Activated T-cell treated with anti-CD3 and anti-CD28 coated beads, Interleukin-2, amount 50 U/mL, for 72 hours (primary cell): ENCODE results near the gene PTBP3. TPM values are rescaled to one million over a fixed set of nuclear protein-coding genes. Genes with fewer than 3 reads are reported as not detected.
A peak's percentile ranks its signal among the peaks of the same experiment; 100 is the strongest.
"Not testable (repeated sequence)": the region's sequence is repeated elsewhere in the genome, so short reads cannot be mapped to it uniquely, and the experiment has no call there.

ENCODE experiments used
- ATAC-seq, 2 donors: fragments of 150-1000 bp; cut with Tn5 transposase; replicated peaks in 1 of 2; 2 replicates each; pipeline ENCODE4 v1.10.0; 2021; ENCODE audit warnings: moderate library complexity in 2 of 2, mild to moderate bottlenecking in 1 of 2
- DNase-seq, 2 donors: peaks; one replicate each; pipeline ENCODE4 v3.0.0; 2021 to 2022; ENCODE audit warnings: mixed read lengths in 1 of 2
- H3K27ac Mint-ChIP-seq: one replicate; pipeline ENCODE4 v1.8.0; 2022; ENCODE audit warnings: mild to moderate bottlenecking, moderate library complexity, mixed read lengths
- H3K27me3 Mint-ChIP-seq: one replicate; pipeline ENCODE4 v1.8.0; 2022; ENCODE audit warnings: low read depth, mixed read lengths
- H3K36me3 Mint-ChIP-seq, 2 donors: one replicate each; pipeline ENCODE4 v1.8.0; 2022; ENCODE audit warnings: mixed read lengths in 2 of 2, mild to moderate bottlenecking in 1 of 2; ENCODE audit not compliant: insufficient read depth in 2 of 2
- H3K4me1 Mint-ChIP-seq: one replicate; pipeline ENCODE4 v1.8.0; 2022; ENCODE audit warnings: low read depth, mixed read lengths
- H3K4me3 Mint-ChIP-seq, 2 donors: one replicate each; pipeline ENCODE4 v1.8.0; 2022; ENCODE audit warnings: mild to moderate bottlenecking in 2 of 2, mixed read lengths in 2 of 2, moderate library complexity in 2 of 2
- H3K9me3 Mint-ChIP-seq, 2 donors: one replicate each; pipeline ENCODE4 v1.8.0; 2022; ENCODE audit warnings: mixed read lengths in 2 of 2
- total RNA-seq, 2 donors: library from RNA; stranded (reverse); gene quantifications; one replicate each; pipeline ENCODE4 v1.2.3, GENCODE V29; 2022

Gene PTBP3
- total RNA-seq, 2 donors from 2014 or later = 125 to 138 TPM

- DNase-seq (no peak), ATAC-seq (no peak)
- H3K4me3 Mint-ChIP-seq = no peak overlapping the region
- H3K9me3 Mint-ChIP-seq = peaks cover 0 to 3% of the 10 kb centered on the region in 2 donors
- H3K4me1 Mint-ChIP-seq = peaks cover 5% of the 10 kb centered on the region
- no peaks in the 10 kb centered on the region for H3K27me3 Mint-ChIP-seq
- no peak overlapping the region for H3K27ac Mint-ChIP-seq
- peaks cover 0 to 1% of the 10 kb centered on the region in 2 donors for H3K36me3 Mint-ChIP-seq
Measured at GRCh38 chr9:112194969-112195431, 138.4 kb downstream of the PTBP3 start.

- DNase-seq (no peak), ATAC-seq (no peak)
- Mint-ChIP-seq H3K27me3 (no peaks in the 10 kb centered on the region), H3K9me3 (peaks cover 0 to 3% of the 10 kb centered on the region in 2 donors), H3K27ac (no peak overlapping the region), H3K36me3 (peaks cover 0 to 1% of the 10 kb centered on the region in 2 donors), H3K4me3 (no peak overlapping the region), H3K4me1 (no peaks in the 10 kb centered on the region)
Measured at GRCh38 chr9:112193572-112194288, 139.7 kb downstream of the PTBP3 start.

- DNase-seq, H3K36me3 Mint-ChIP-seq, H3K9me3 Mint-ChIP-seq, ATAC-seq, H3K27me3 Mint-ChIP-seq, H3K4me1 Mint-ChIP-seq, H3K27ac Mint-ChIP-seq, H3K4me3 Mint-ChIP-seq: not testable (repeated sequence)
Measured at GRCh38 chr9:112190320-112190719, 143.1 kb downstream of the PTBP3 start.

GRCh38 chr9:112188884-112189283 is 144.5 kb downstream of the PTBP3 start:
- Mint-ChIP-seq H3K4me1 (peaks cover 8% of the 10 kb centered on the region), H3K4me3 (no peak overlapping the region), H3K36me3 (no peaks in the 10 kb centered on the region), H3K27ac (no peak overlapping the region), H3K27me3 (no peaks in the 10 kb centered on the region), H3K9me3 (peaks cover 0 to 3% of the 10 kb centered on the region in 2 donors)
- no peak for DNase-seq
- ATAC-seq = no peak

GRCh38 chr9:112187404-112187803 is 146.0 kb downstream of the PTBP3 start:
- ATAC-seq (no peak), DNase-seq (no peak)
- Mint-ChIP-seq H3K27me3 (peaks cover 5% of the 10 kb centered on the region), H3K9me3 (peaks cover 6 to 11% of the 10 kb centered on the region in 2 donors), H3K27ac (no peak overlapping the region), H3K36me3 (peaks cover 6% of the 10 kb centered on the region in 2 donors), H3K4me1 (peaks cover 8% of the 10 kb centered on the region), H3K4me3 (no peak overlapping the region)

- Mint-ChIP-seq H3K27me3 (peaks cover 7% of the 10 kb centered on the region), H3K36me3 (peaks cover 7% of the 10 kb centered on the region in 2 donors), H3K27ac (no peak overlapping the region), H3K9me3 (peaks cover 8 to 12% of the 10 kb centered on the region in 2 donors), H3K4me3 (no peak overlapping the region), H3K4me1 (peaks cover 8% of the 10 kb centered on the region)
- ATAC-seq (no peak), DNase-seq (no peak)
Measured at GRCh38 chr9:112186695-112187094, 146.7 kb downstream of the PTBP3 start.

GRCh38 chr9:112184946-112185345 is 148.5 kb downstream of the PTBP3 start:
- Mint-ChIP-seq H3K4me1 (peaks cover 26% of the 10 kb centered on the region), H3K27ac (no peak overlapping the region), H3K36me3 (peaks cover 7% of the 10 kb centered on the region in 2 donors), H3K9me3 (peaks cover 8 to 9% of the 10 kb centered on the region in 2 donors), H3K27me3 (peaks cover 7% of the 10 kb centered on the region), H3K4me3 (no peak overlapping the region)
- DNase-seq = no peak
- ATAC-seq = no peak

- H3K4me3 Mint-ChIP-seq = no peak overlapping the region
- H3K4me1 Mint-ChIP-seq = peaks cover 26% of the 10 kb centered on the region
- H3K27me3 Mint-ChIP-seq = peaks cover 7% of the 10 kb centered on the region
- H3K27ac Mint-ChIP-seq = no peak overlapping the region
- DNase-seq (no peak), ATAC-seq (no peak)
- H3K9me3 Mint-ChIP-seq = peaks cover 8 to 9% of the 10 kb centered on the region in 2 donors
- peaks cover 7% of the 10 kb centered on the region in 2 donors for H3K36me3 Mint-ChIP-seq
Measured at GRCh38 chr9:112184221-112184620, 149.2 kb downstream of the PTBP3 start.

- peaks cover 31% of the 10 kb centered on the region for H3K4me1 Mint-ChIP-seq
- H3K27me3 Mint-ChIP-seq = peaks cover 37% of the 10 kb centered on the region
- H3K27ac Mint-ChIP-seq = peak overlapping the region; percentile 25
- peaks cover 8 to 9% of the 10 kb centered on the region in 2 donors for H3K9me3 Mint-ChIP-seq
- H3K4me3 Mint-ChIP-seq = peak overlapping the region; percentile 61 to 69
- ATAC-seq (peak; percentile 93 to 95), DNase-seq (peak; percentile 64 to 77)
- peaks cover 7 to 9% of the 10 kb centered on the region in 2 donors for H3K36me3 Mint-ChIP-seq
Measured at GRCh38 chr9:112180387-112180881, 153.0 kb downstream of the PTBP3 start.

- peaks cover 8 to 9% of the 10 kb centered on the region in 2 donors for H3K9me3 Mint-ChIP-seq
- DNase-seq (no peak), ATAC-seq (no peak)
- H3K4me1 Mint-ChIP-seq = peaks cover 33% of the 10 kb centered on the region
- H3K27ac Mint-ChIP-seq = no peak overlapping the region
- H3K27me3 Mint-ChIP-seq = peaks cover 40% of the 10 kb centered on the region
- H3K4me3 Mint-ChIP-seq = no peak overlapping the region
- peaks cover 7 to 9% of the 10 kb centered on the region in 2 donors for H3K36me3 Mint-ChIP-seq
Measured at GRCh38 chr9:112179816-112180215, 153.6 kb downstream of the PTBP3 start.

- H3K9me3 Mint-ChIP-seq = no peaks in the 10 kb centered on the region
- peak overlapping the region; percentile 16 for H3K27ac Mint-ChIP-seq
- no peak for ATAC-seq
- peaks cover 5 to 6% of the 10 kb centered on the region in 2 donors for H3K36me3 Mint-ChIP-seq
- no peak for DNase-seq
- H3K4me1 Mint-ChIP-seq = peaks cover 43% of the 10 kb centered on the region
- H3K4me3 Mint-ChIP-seq = no peak overlapping the region
- peaks cover 33% of the 10 kb centered on the region for H3K27me3 Mint-ChIP-seq
Measured at GRCh38 chr9:112176524-112176923, 156.9 kb downstream of the PTBP3 start.

GRCh38 chr9:112175796-112176315 is 157.6 kb downstream of the PTBP3 start:
- Mint-ChIP-seq H3K9me3 (no peaks in the 10 kb centered on the region), H3K36me3 (peaks cover 5 to 6% of the 10 kb centered on the region in 2 donors), H3K27me3 (peaks cover 33% of the 10 kb centered on the region), H3K27ac (peak overlapping the region; percentile 16), H3K4me1 (peaks cover 36% of the 10 kb centered on the region), H3K4me3 (peak overlapping the region; percentile 61 to 63)
- DNase-seq (no peak), ATAC-seq (no peak)

- peaks cover 33% of the 10 kb centered on the region for H3K27me3 Mint-ChIP-seq
- H3K36me3 Mint-ChIP-seq = peaks cover 5 to 6% of the 10 kb centered on the region in 2 donors
- peak within 1 kb of the TSS; percentile 52 for H3K27ac Mint-ChIP-seq
- peak within 1 kb of the TSS; percentile 90 to 91 for H3K4me3 Mint-ChIP-seq
- no peaks in the 10 kb centered on the region for H3K9me3 Mint-ChIP-seq
- H3K4me1 Mint-ChIP-seq = peaks cover 34% of the 10 kb centered on the region
- DNase-seq (peak; percentile 39 to 52), ATAC-seq (peak; percentile 66 to 70)
Measured at GRCh38 chr9:112174965-112175795, 158.2 kb downstream of the PTBP3 start, which contains the start of gene SUSD1. Gene SUSD1 (minus strand): TSS chr9:112175297. CDS start chr9:112175235, 62 bp downstream.
